B cell (primary cell): ENCODE results near the gene CLRN2. TPM values are rescaled to one million over a fixed set of nuclear protein-coding genes. Genes with fewer than 3 reads are reported as not detected.

Source experiments
- ATAC-seq: fragments of 200-7000 bp; cut with Tn5 transposase; one replicate; pipeline ENCODE4 v1.10.0; 2021; ENCODE audit warnings: low read depth, mild to moderate bottlenecking, moderate number of reproducible peaks, moderate library complexity
- CTCF ChIA-PET: fragments of 350-600 bp; sonication (Branson Sonifier 250); formaldehyde crosslinking; loops from one replicate; lab custom pipeline; 2021; ENCODE audit warnings: antibody characterized with exemption, inconsistent platforms; lab: Charles Lee
- POLR2A ChIA-PET: fragments of 350-600 bp; sonication (Branson Sonifier 250); formaldehyde crosslinking; loops from one replicate; lab custom pipeline; 2021; ENCODE audit warnings: antibody characterized with exemption; lab: Charles Lee
- DNase-seq: peaks from one replicate; pipeline ENCODE4 v3.0.0; 2013
- H2AFZ ChIP-seq: 2 replicates; pipeline ENCODE4 v1.6.1; 2012; ENCODE audit warnings: mild to moderate bottlenecking, low read depth, low read length; ENCODE audit not compliant: insufficient read depth, poor library complexity, severe bottlenecking
- H3K27ac ChIP-seq, 2 donors: 1 replicate in 1 of 2; 2 replicates in 1 of 2; pipeline ENCODE4 v1.5.1; 2012 to 2013; ENCODE audit warnings: low read length in 2 of 2, mild to moderate bottlenecking in 2 of 2, moderate library complexity in 1 of 2
- H3K27me3 ChIP-seq, 4 experiments: fragments of 200-600 bp in 1 of 4; sonication (generic) in 1 of 4; replicated peaks in 1 of 4; 1 replicate in 2 of 4; 2 replicates in 2 of 4; pipeline versions ENCODE4 v1.6.1 to v1.7.0; 2013 to 2016; ENCODE audit warnings: low read length in 3 of 4, mild to moderate bottlenecking in 2 of 4, mixed read lengths in 1 of 4, moderate library complexity in 1 of 4; ENCODE audit not compliant: insufficient read depth in 4 of 4, control insufficient read depth in 3 of 4; ENCODE audit errors: control extremely low read depth in 1 of 4
- H3K36me3 ChIP-seq, 2 experiments: replicated peaks in 1 of 2; 1 replicate in 1 of 2; 2 replicates in 1 of 2; pipeline versions ENCODE4 v1.6.1 to v1.7.1; 2013; ENCODE audit warnings: low read length in 1 of 2; ENCODE audit not compliant: insufficient read depth in 2 of 2, control insufficient read depth in 1 of 2; ENCODE audit errors: control extremely low read depth in 1 of 2, extremely low read depth in 1 of 2
- H3K4me1 ChIP-seq, 2 donors: fragments of 200-600 bp in 1 of 2; sonication (generic) in 1 of 2; 1 replicate in 1 of 2; 2 replicates in 1 of 2; pipeline versions ENCODE4 v1.5.1 to v1.6.1; 2013 to 2017; ENCODE audit warnings: low read length in 2 of 2; ENCODE audit not compliant: control insufficient read depth in 2 of 2, insufficient read depth in 2 of 2
- H3K4me2 ChIP-seq: replicated peaks from 2 replicates; pipeline ENCODE3; 2012; ENCODE audit warnings: mild to moderate bottlenecking, low read depth, low read length; ENCODE audit not compliant: poor library complexity, severe bottlenecking
- H3K4me3 ChIP-seq, 5 experiments: fragments of 200-600 bp in 1 of 5; sonication (generic) in 1 of 5; 1 replicate in 3 of 5; 2 replicates in 2 of 5; pipeline versions ENCODE4 v1.5.1 to v1.7.0; 2011 to 2016; ENCODE audit warnings: low read length in 4 of 5, mild to moderate bottlenecking in 4 of 5, low read depth in 2 of 5, control low read depth in 1 of 5, moderate library complexity in 1 of 5; ENCODE audit not compliant: insufficient read depth in 1 of 5; ENCODE audit errors: control extremely low read depth in 1 of 5, extremely low read depth in 1 of 5
- H3K79me2 ChIP-seq: fragments of 200-600 bp; sonication (generic); one replicate; pipeline ENCODE4 v1.6.0; 2016; ENCODE audit warnings: low read length; ENCODE audit not compliant: control insufficient read depth, insufficient read depth
- H3K9ac ChIP-seq: fragments of 200-600 bp; sonication (generic); 2 replicates; pipeline ENCODE4 v1.6.1; 2017; ENCODE audit warnings: mild to moderate bottlenecking, low read length, moderate library complexity
- H3K9me3 ChIP-seq, 3 donors: one replicate each; pipeline versions ENCODE4 v1.6.1 to v1.7.1; 2013; ENCODE audit warnings: low read length in 2 of 3; ENCODE audit not compliant: control insufficient read depth in 2 of 3, insufficient read depth in 1 of 3; ENCODE audit errors: control extremely low read depth in 1 of 3
- H4K20me1 ChIP-seq: 2 replicates; pipeline ENCODE4 v1.6.0; 2012; ENCODE audit warnings: mild to moderate bottlenecking, low read length; ENCODE audit not compliant: insufficient read depth, control insufficient read depth, poor library complexity, severe bottlenecking
- H3K27ac Mint-ChIP-seq: one replicate; pipeline ENCODE4 v1.8.0; 2021; ENCODE audit warnings: mixed read lengths
- H3K27me3 Mint-ChIP-seq: one replicate; pipeline ENCODE4 v1.8.0; 2021; ENCODE audit warnings: mixed read lengths
- H3K4me1 Mint-ChIP-seq: one replicate; pipeline ENCODE4 v1.8.0; 2021; ENCODE audit warnings: mixed read lengths
- H3K4me3 Mint-ChIP-seq: one replicate; pipeline ENCODE4 v1.8.0; 2021; ENCODE audit warnings: mixed read lengths
- H3K9me3 Mint-ChIP-seq: one replicate; pipeline ENCODE4 v1.8.0; 2022; ENCODE audit warnings: mixed read lengths; ENCODE audit not compliant: insufficient read depth
- EZH2 ChIP-seq: IDR thresholded peaks from 2 replicates; pipeline ENCODE4 v1.6.1; 2012; ENCODE audit warnings: borderline replicate concordance, low read depth, mild to moderate bottlenecking, moderate library complexity, low read length; ENCODE audit not compliant: insufficient read depth, poor library complexity, severe bottlenecking
- WGBS: methylation state at CpG from one replicate; pipeline ENCODE4 v1.1.5; 2013; ENCODE audit warnings: missing lambda C conversion rate; ENCODE audit not compliant: insufficient coverage; 5-methylcytosine and 5-hydroxymethylcytosine counted together
- intact Hi-C: fragments of 100-400 bp; cut with micrococcal nuclease; formaldehyde crosslinking; loops from one replicate; pipeline ENCODE4 v1.10.0; 2022
- polyA plus RNA-seq: library from polyadenylated mRNA; depleted of rRNA; stranded (reverse); fragments of >200 nt; gene quantifications from 2 replicates; pipeline ENCODE4 v1.2.3, GENCODE V29; 2012
- total RNA-seq, 2 donors: library from RNA; stranded (reverse); fragments of 120-200 nt in 1 of 2; gene quantifications; 1 replicate in 1 of 2; 2 replicates in 1 of 2; pipeline versions ENCODE4 v1.2.3 to v1.2.4, GENCODE V29; 2013 to 2022
- TF ChIP-seq, protein P1 (sequence below): fragments of 200-600 bp; IDR thresholded peaks from one replicate; pipeline ENCODE4 v1.8.0; 2022; ENCODE audit warnings: antibody characterized with exemption, mild to moderate bottlenecking

The CLRN2 gene
- total and polyA plus RNA-seq, 2 donors (not counting 1 experiment from before 2014, with no cell fraction given): not detected

DNA sequence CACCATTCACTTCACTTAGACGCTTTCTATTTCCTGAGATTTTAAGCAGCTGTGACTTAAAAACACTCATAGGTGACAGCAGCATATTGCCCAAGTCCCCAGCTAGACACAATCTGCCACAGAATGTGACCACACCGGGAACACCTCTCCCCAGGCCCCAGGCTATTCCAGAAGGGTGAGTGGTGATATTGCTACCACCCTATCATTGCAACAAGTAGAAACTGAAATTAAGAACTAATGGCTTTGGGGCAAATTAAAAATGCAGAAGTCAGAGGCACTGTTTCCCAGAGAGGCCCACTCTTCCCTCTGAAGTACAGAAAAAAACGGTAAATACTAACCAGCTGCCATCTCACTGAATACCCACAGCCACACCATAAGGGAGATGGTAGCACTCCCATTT, 38.1 kb upstream of the CLRN2 start:
- DNase-seq (no peak), ATAC-seq (no peak)
- no peak overlapping the region for H3K27ac ChIP-seq
- no peaks in the 10 kb centered on the region for H3K79me2 ChIP-seq
- H3K36me3 ChIP-seq: no peaks in the 10 kb centered on the region
- WGBS: 20% methylated on average over 1 of the region's 3 CpGs
- no peak overlapping the region for H2AFZ ChIP-seq
- no peaks in the 10 kb centered on the region for H3K9me3 Mint-ChIP-seq
- intact Hi-C loops: no loop called here
- H3K4me2 ChIP-seq: no peak overlapping the region
- CTCF ChIA-PET: no interaction called here
- no peaks in the 10 kb centered on the region for H3K27me3 Mint-ChIP-seq
- H4K20me1 ChIP-seq: no peaks in the 10 kb centered on the region
- peaks cover 9% of the 10 kb centered on the region for H3K4me1 Mint-ChIP-seq
- H3K27ac Mint-ChIP-seq: no peak overlapping the region
- no peak overlapping the region for H3K9ac ChIP-seq
- POLR2A ChIA-PET: no interaction called here
- peaks cover 0 to 4% (median 3%) of the 10 kb centered on the region in 3 donors for H3K9me3 ChIP-seq
- no peak overlapping the region for H3K4me3 ChIP-seq
- H3K27me3 ChIP-seq: no peaks in the 10 kb centered on the region
- TF ChIP-seq EZH2: no peak
- TF ChIP-seq, protein P1, sequence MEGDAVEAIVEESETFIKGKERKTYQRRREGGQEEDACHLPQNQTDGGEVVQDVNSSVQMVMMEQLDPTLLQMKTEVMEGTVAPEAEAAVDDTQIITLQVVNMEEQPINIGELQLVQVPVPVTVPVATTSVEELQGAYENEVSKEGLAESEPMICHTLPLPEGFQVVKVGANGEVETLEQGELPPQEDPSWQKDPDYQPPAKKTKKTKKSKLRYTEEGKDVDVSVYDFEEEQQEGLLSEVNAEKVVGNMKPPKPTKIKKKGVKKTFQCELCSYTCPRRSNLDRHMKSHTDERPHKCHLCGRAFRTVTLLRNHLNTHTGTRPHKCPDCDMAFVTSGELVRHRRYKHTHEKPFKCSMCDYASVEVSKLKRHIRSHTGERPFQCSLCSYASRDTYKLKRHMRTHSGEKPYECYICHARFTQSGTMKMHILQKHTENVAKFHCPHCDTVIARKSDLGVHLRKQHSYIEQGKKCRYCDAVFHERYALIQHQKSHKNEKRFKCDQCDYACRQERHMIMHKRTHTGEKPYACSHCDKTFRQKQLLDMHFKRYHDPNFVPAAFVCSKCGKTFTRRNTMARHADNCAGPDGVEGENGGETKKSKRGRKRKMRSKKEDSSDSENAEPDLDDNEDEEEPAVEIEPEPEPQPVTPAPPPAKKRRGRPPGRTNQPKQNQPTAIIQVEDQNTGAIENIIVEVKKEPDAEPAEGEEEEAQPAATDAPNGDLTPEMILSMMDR: no peak
- peaks cover 0 to 10% of the 10 kb centered on the region in 2 donors for H3K4me1 ChIP-seq
- H3K4me3 Mint-ChIP-seq: no peak overlapping the region

DNA sequence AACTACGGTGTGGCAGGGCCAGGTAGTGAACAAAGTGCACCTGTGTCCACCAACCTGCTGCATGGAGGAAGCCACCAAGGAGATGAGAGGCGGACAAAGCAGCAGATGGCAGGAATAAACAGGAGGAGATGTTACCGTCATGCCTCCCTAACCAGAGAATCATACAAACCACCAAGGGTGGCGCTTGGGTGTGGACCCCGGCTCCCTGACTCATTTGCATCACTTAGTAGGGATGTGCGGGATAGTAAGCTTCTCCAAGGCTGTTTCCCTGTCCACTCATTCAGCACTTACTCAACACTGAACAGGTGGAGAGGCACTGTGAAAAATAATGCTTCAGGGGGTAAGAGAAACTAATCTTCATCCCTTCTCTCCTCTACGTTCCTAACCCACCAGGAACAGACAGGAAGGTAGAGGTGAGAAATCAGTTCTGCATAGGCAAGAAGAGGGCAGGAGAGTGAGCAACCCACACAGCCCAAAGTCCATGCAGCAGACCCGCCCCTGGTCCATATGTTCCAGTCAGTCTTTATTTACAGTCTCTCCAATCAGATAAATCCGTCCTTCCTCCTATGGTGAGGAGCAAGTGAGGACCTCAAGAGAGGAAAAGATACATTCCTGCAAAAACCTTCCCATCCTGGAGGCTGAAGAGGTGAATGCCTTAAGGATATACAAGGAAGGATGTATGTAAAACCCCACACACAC, 37.0 kb upstream of the CLRN2 start:
- Histone ChIP-seq H3K4me1 (peaks cover 0 to 10% of the 10 kb centered on the region in 2 donors), H3K79me2 (no peaks in the 10 kb centered on the region), H3K4me3 (no peak overlapping the region), H3K9me3 (peaks cover 0 to 4% (median 3%) of the 10 kb centered on the region in 3 donors), H3K4me2 (no peak overlapping the region), H3K36me3 (no peaks in the 10 kb centered on the region), H3K9ac (no peak overlapping the region), H3K27me3 (no peaks in the 10 kb centered on the region), H2AFZ (no peak overlapping the region), H4K20me1 (no peaks in the 10 kb centered on the region), H3K27ac (no peak overlapping the region)
- TF ChIP-seq, protein P1: no peak
- no peak for TF ChIP-seq EZH2
- ATAC-seq: no peak
- Mint-ChIP-seq H3K9me3 (no peaks in the 10 kb centered on the region), H3K27me3 (no peaks in the 10 kb centered on the region), H3K4me3 (no peak overlapping the region), H3K27ac (no peak overlapping the region), H3K4me1 (peaks cover 9% of the 10 kb centered on the region)
- no peak for DNase-seq
- ChIA-PET CTCF (no interaction called here), POLR2A (no interaction called here)
- 75% methylated on average over 2 of the region's 9 CpGs for WGBS
- intact Hi-C loops: no loop called here
